HepG2 (cell line): ENCODE data around the gene COG1. TPM values are rescaled to one million over a fixed set of nuclear protein-coding genes. Genes with fewer than 3 reads are reported as not detected.

Experiments
- AHDC1 ChIP-seq: sonication (generic); formaldehyde crosslinking; IDR thresholded peaks from 2 replicates; pipeline ENCODE4 v1.5.1; 2020; ENCODE audit warnings: mild to moderate bottlenecking, missing genetic modification reagents, borderline replicate concordance
- ETV5 ChIP-seq: IDR thresholded peaks from 2 replicates; pipeline ENCODE4 v1.6.1; 2018; ENCODE audit warnings: missing biosample characterization, missing genetic modification reagents, inconsistent platforms, borderline replicate concordance
- IRX3 ChIP-seq: sonication (generic); formaldehyde crosslinking; IDR thresholded peaks from 2 replicates; pipeline ENCODE4 v1.8.1; 2023; ENCODE audit warnings: mild to moderate bottlenecking, low read depth, missing genetic modification reagents, borderline replicate concordance
- RBFOX2 ChIP-seq: fragments of 200-400 bp; formaldehyde crosslinking; IDR thresholded peaks from 2 replicates; pipeline ENCODE4 v1.6.1; 2017; ENCODE audit warnings: low read depth, mild to moderate bottlenecking, low read length
- RORA ChIP-seq: sonication (generic); formaldehyde crosslinking; IDR thresholded peaks from 2 replicates; pipeline ENCODE4 v1.5.0; 2020; ENCODE audit warnings: mild to moderate bottlenecking, missing genetic modification reagents, moderate library complexity
- ZFY ChIP-seq: sonication (generic); formaldehyde crosslinking; IDR thresholded peaks from 2 replicates; pipeline ENCODE4 v1.4.0; 2020; ENCODE audit warnings: missing genetic modification reagents
- ZNF598 ChIP-seq: sonication (generic); formaldehyde crosslinking; IDR thresholded peaks from 2 replicates; pipeline ENCODE4 v1.5.1; 2020; ENCODE audit warnings: mild to moderate bottlenecking, missing genetic modification reagents, borderline replicate concordance
- ZNF773 ChIP-seq: sonication (generic); formaldehyde crosslinking; IDR thresholded peaks from 2 replicates; pipeline ENCODE4 v1.4.0; 2020; ENCODE audit warnings: missing genetic modification reagents, borderline replicate concordance
- ZNF839 ChIP-seq: sonication (generic); formaldehyde crosslinking; IDR thresholded peaks from 2 replicates; pipeline ENCODE4 v1.4.0; 2020; ENCODE audit warnings: missing genetic modification reagents, mild to moderate bottlenecking, borderline replicate concordance
- polyA plus RNA-seq, 8 experiments: library from polyadenylated mRNA; depleted of rRNA in 3 of 8; stranded (reverse) in 7 of 8; unstranded in 1 of 8; fragments of >200 nt; fragmentation: Illumina TruSeq in 4 of 8; extraction: Trizol in 4 of 8; gene quantifications; 2 replicates each; pipeline versions ENCODE4 v1.2.1 to v1.2.3, GENCODE V29; 2011 to 2016; ENCODE audit warnings: low read depth in 4 of 8, missing spikeins in 1 of 8, mixed read lengths in 1 of 8; ENCODE audit not compliant: insufficient read depth in 1 of 8
- total RNA-seq, 5 experiments: library from RNA; depleted of rRNA; stranded (reverse); fragments of >200 nt; fragmentation: Illumina TruSeq; extraction: Trizol; gene quantifications; 2 replicates each; pipeline ENCODE4 v1.2.3, GENCODE V29; 2016; ENCODE audit warnings: low read depth in 1 of 5
- TF ChIP-seq, protein P1 (sequence below): sonication (generic); formaldehyde crosslinking; IDR thresholded peaks from 2 replicates; pipeline ENCODE4 v1.4.0; 2020; ENCODE audit warnings: missing genetic modification reagents
- TF ChIP-seq, protein P2 (sequence below): sonication (generic); formaldehyde crosslinking; IDR thresholded peaks from 2 replicates; pipeline ENCODE4 v1.8.0; 2022; ENCODE audit warnings: mild to moderate bottlenecking, missing genetic modification reagents, moderate library complexity
- TF ChIP-seq, protein P3 (sequence below): sonication (generic); formaldehyde crosslinking; IDR thresholded peaks from one replicate; pipeline ENCODE4 v1.5.1; 2020; ENCODE audit warnings: mild to moderate bottlenecking, missing genetic modification reagents; ENCODE audit errors: not compliant biosample characterization

The COG1 gene
- total and polyA plus RNA-seq, 2 of the 13 experiments (the other 11 are each of a cell fraction or from before 2014, with no cell fraction given), result 36.6 to 39.7 TPM

DNA sequence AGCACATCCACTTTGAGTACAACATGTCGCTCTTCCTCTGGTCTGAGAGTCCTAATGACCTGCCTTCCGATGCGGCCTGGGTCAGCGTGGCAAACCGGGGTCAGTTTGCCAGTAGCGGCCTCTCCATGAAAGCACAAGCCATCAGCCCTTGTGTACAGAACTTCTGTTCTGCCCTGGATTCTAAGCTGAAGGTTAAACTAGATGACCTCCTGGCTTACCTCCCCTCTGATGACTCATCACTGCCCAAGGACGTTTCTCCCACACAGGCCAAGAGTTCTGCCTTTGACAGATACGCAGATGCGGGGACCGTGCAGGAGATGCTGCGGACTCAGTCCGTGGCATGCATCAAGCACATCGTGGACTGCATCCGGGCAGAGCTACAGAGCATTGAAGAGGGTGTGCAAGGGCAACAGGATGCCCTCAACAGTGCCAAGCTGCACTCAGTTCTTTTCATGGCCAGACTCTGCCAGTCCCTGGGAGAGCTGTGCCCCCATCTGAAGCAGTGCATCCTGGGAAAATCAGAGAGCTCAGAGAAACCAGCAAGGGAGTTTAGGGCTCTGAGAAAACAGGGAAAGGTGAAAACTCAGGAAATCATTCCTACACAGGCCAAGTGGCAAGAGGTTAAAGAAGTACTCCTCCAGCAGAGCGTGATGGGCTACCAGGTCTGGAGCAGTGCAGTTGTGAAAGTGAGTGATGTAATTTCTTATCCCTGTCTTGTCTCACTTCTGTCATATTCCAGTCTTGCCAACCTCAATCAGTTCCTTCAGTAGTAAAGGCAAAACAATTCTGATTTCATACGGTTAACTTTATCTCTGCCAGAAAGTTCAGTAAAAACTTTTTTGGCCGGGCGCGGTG, 8.6 kb downstream of the COG1 start (continued):
- TF ChIP-seq, protein P1, sequence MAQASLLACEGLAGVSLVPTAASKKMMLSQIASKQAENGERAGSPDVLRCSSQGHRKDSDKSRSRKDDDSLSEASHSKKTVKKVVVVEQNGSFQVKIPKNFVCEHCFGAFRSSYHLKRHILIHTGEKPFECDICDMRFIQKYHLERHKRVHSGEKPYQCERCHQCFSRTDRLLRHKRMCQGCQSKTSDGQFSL (CRISPR knock-in tag), result no peak
- no peak for TF ChIP-seq RORA (CRISPR knock-in tag)
- peak; percentile 85; the same call in 1 of the 2 replicates for TF ChIP-seq ETV5
- no peak for TF ChIP-seq RBFOX2
- TF ChIP-seq, protein P2, sequence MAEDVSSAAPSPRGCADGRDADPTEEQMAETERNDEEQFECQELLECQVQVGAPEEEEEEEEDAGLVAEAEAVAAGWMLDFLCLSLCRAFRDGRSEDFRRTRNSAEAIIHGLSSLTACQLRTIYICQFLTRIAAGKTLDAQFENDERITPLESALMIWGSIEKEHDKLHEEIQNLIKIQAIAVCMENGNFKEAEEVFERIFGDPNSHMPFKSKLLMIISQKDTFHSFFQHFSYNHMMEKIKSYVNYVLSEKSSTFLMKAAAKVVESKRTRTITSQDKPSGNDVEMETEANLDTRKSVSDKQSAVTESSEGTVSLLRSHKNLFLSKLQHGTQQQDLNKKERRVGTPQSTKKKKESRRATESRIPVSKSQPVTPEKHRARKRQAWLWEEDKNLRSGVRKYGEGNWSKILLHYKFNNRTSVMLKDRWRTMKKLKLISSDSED (CRISPR knock-in tag), result no peak
- TF ChIP-seq, protein P3, sequence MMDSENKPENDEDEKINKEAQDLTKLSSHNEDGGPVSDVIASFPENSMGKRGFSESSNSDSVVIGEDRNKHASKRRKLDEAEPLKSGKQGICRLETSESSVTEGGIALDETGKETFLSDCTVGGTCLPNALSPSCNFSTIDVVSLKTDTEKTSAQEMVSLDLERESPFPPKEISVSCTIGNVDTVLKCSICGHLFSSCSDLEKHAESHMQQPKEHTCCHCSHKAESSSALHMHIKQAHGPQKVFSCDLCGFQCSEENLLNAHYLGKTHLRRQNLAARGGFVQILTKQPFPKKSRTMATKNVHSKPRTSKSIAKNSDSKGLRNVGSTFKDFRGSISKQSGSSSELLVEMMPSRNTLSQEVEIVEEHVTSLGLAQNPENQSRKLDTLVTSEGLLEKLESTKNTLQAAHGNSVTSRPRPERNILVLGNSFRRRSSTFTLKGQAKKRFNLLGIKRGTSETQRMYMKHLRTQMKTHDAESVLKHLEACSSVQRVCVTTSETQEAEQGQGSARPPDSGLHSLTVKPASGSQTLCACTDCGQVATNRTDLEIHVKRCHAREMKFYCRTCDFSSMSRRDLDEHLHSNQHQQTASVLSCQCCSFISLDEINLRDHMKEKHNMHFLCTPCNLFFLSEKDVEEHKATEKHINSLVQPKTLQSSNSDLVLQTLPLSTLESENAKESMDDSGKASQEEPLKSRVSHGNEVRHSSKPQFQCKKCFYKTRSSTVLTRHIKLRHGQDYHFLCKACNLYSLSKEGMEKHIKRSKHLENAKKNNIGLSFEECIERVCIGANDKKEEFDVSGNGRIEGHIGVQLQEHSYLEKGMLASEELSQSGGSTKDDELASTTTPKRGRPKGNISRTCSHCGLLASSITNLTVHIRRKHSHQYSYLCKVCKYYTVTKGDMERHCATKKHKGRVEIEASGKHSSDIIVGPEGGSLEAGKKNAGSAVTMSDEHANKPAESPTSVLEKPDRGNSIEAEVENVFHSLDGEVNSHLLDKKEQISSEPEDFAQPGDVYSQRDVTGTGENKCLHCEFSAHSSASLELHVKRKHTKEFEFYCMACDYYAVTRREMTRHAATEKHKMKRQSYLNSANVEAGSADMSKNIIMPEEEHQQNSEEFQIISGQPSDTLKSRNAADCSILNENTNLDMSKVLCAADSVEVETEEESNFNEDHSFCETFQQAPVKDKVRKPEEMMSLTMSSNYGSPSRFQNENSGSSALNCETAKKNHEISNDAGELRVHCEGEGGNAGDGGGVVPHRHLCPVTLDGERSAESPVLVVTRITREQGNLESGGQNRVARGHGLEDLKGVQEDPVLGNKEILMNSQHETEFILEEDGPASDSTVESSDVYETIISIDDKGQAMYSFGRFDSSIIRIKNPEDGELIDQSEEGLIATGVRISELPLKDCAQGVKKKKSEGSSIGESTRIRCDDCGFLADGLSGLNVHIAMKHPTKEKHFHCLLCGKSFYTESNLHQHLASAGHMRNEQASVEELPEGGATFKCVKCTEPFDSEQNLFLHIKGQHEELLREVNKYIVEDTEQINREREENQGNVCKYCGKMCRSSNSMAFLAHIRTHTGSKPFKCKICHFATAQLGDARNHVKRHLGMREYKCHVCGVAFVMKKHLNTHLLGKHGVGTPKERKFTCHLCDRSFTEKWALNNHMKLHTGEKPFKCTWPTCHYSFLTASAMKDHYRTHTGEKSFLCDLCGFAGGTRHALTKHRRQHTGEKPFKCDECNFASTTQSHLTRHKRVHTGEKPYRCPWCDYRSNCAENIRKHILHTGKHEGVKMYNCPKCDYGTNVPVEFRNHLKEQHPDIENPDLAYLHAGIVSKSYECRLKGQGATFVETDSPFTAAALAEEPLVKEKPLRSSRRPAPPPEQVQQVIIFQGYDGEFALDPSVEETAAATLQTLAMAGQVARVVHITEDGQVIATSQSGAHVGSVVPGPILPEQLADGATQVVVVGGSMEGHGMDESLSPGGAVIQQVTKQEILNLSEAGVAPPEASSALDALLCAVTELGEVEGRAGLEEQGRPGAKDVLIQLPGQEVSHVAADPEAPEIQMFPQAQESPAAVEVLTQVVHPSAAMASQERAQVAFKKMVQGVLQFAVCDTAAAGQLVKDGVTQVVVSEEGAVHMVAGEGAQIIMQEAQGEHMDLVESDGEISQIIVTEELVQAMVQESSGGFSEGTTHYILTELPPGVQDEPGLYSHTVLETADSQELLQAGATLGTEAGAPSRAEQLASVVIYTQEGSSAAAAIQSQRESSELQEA (CRISPR knock-in tag), result no peak
- peak; percentile 96 for TF ChIP-seq AHDC1 (CRISPR knock-in tag)
- peak; percentile 90 for TF ChIP-seq ZFY (CRISPR knock-in tag)
- TF ChIP-seq IRX3 (CRISPR knock-in tag), result no peak
- TF ChIP-seq ZNF598 (CRISPR knock-in tag), result peak; percentile 95
- TF ChIP-seq ZNF839 (CRISPR knock-in tag), result peak; percentile 56; the same call in 1 of the 2 replicates
- TF ChIP-seq ZNF773 (CRISPR knock-in tag), result no peak
